Fibroblast of lung (primary cell): ENCODE results near the gene RALY.

Experiments
- CTCF ChIP-seq, 2 donors: IDR thresholded peaks in 1 of 2; conservative IDR thresholded peaks in 1 of 2; 1 replicate in 1 of 2; 2 replicates in 1 of 2; pipeline ENCODE4 v1.5.1; 2011 to 2012; ENCODE audit warnings: low read length in 2 of 2, control low read depth in 1 of 2, inconsistent platforms in 1 of 2, low read depth in 1 of 2, mild to moderate bottlenecking in 1 of 2
- EZH2 ChIP-seq: IDR thresholded peaks from 2 replicates; pipeline ENCODE4 v1.5.1; 2012; ENCODE audit warnings: low read length, control low read depth, mild to moderate bottlenecking; ENCODE audit errors: missing control alignments

DNA sequence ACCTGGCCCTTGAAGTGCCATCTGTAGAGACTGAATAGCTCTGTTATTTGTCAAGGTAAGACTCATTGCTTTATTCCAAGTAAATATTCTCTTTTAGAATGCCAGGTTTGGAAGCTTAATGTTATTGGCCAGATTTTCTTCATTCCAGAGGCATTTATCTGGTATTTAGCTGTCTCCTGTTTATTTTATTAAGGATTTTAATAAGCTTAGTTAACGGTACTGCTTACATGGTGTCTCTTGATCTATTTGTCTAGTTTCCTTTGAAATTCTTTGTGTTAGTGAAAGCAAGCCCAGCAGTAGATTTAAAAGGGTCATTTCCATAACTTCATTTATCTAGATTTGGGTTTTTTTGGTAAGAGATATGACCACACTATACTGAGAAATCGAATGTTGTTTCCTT is 7.7 kb downstream of the RALY start:
- no peak for TF ChIP-seq CTCF (conservative IDR thresholded peaks at IDR 0.05 in 1 of 2, IDR thresholded peaks at IDR 0.05 in 1 of 2; ENCODE audit: low read depth in 1 of 2, low read length in 2 of 2)
- TF ChIP-seq EZH2, result no peak
